HepG2 (cell line): ENCODE data around the gene CAPN9. TPM values are rescaled to one million over a fixed set of nuclear protein-coding genes. Genes with fewer than 3 reads are reported as not detected.

Source experiments
- AGO2 ChIP-seq: fragments of 200-400 bp; formaldehyde crosslinking; optimal IDR thresholded peaks from 2 replicates; pipeline ENCODE3; 2017; ENCODE audit warnings: mild to moderate bottlenecking, low read depth, low read length, moderate library complexity
- BATF2 ChIP-seq: sonication (generic); formaldehyde crosslinking; IDR thresholded peaks from 2 replicates; pipeline ENCODE4 v1.8.0; 2022; ENCODE audit warnings: mild to moderate bottlenecking, missing genetic modification reagents, moderate library complexity
- CEBPG ChIP-seq: IDR thresholded peaks from 2 replicates; pipeline ENCODE4 v1.6.1; 2016
- CSRNP1 ChIP-seq: sonication (generic); formaldehyde crosslinking; IDR thresholded peaks from 2 replicates; pipeline ENCODE4 v1.8.1; 2023; ENCODE audit warnings: mild to moderate bottlenecking, missing genetic modification reagents
- DZIP1 ChIP-seq: sonication (generic); formaldehyde crosslinking; IDR thresholded peaks from 2 replicates; pipeline ENCODE4 v1.5.0; 2020; ENCODE audit warnings: mild to moderate bottlenecking, missing genetic modification reagents
- ERF ChIP-seq: IDR thresholded peaks from 2 replicates; pipeline ENCODE4 v1.6.1; 2018; ENCODE audit warnings: missing biosample characterization, missing genetic modification reagents
- GATAD2A ChIP-seq: IDR thresholded peaks from 2 replicates; pipeline ENCODE4 v1.6.1; 2016
- KLF13 ChIP-seq: sonication (generic); formaldehyde crosslinking; IDR thresholded peaks from 2 replicates; pipeline ENCODE4 v1.4.0; 2020; ENCODE audit warnings: mild to moderate bottlenecking, missing genetic modification reagents
- MBD4 ChIP-seq: IDR thresholded peaks from 2 replicates; pipeline ENCODE4 v1.6.1; 2012; ENCODE audit warnings: low read length, inconsistent platforms, borderline replicate concordance
- NFATC3 ChIP-seq: sonication (generic); formaldehyde crosslinking; IDR thresholded peaks from 2 replicates; pipeline ENCODE4 v1.5.1; 2020; ENCODE audit warnings: mild to moderate bottlenecking, missing genetic modification reagents
- NFE2L1 ChIP-seq: sonication (generic); formaldehyde crosslinking; IDR thresholded peaks from 2 replicates; pipeline ENCODE4 v1.4.0; 2020; ENCODE audit warnings: missing genetic modification reagents, mild to moderate bottlenecking, borderline replicate concordance
- NONO ChIP-seq, 2 experiments: fragments of 450-650 bp in 1 of 2; sonication (generic) in 1 of 2; formaldehyde crosslinking in 1 of 2; IDR thresholded peaks in 1 of 2; conservative IDR thresholded peaks in 1 of 2; 2 replicates each; pipeline versions ENCODE4 v1.6.1 to v1.8.0; 2017 to 2022; ENCODE audit warnings: mild to moderate bottlenecking in 1 of 2, missing genetic modification reagents in 1 of 2, moderate library complexity in 1 of 2
- RBFOX2 ChIP-seq: fragments of 200-400 bp; formaldehyde crosslinking; IDR thresholded peaks from 2 replicates; pipeline ENCODE4 v1.6.1; 2017; ENCODE audit warnings: low read depth, mild to moderate bottlenecking, low read length
- XBP1 ChIP-seq: sonication (generic); formaldehyde crosslinking; IDR thresholded peaks from 2 replicates; pipeline ENCODE4 v1.5.0; 2020; ENCODE audit warnings: missing genetic modification reagents
- ZBTB7B ChIP-seq: sonication (generic); formaldehyde crosslinking; IDR thresholded peaks from 2 replicates; pipeline ENCODE4 v1.4.0; 2020; ENCODE audit warnings: missing genetic modification reagents
- ZNF274 ChIP-seq: sonication (generic); formaldehyde crosslinking; IDR thresholded peaks from 2 replicates; pipeline ENCODE4 v1.5.1; 2020; ENCODE audit warnings: mild to moderate bottlenecking, missing genetic modification reagents
- ZNF296 ChIP-seq: sonication (generic); formaldehyde crosslinking; conservative IDR thresholded peaks from 2 replicates; pipeline ENCODE4 v1.5.0; 2020; ENCODE audit warnings: mild to moderate bottlenecking, missing genetic modification reagents
- ZNF414 ChIP-seq: sonication (generic); formaldehyde crosslinking; IDR thresholded peaks from 2 replicates; pipeline ENCODE4 v1.5.0; 2020; ENCODE audit warnings: missing genetic modification reagents
- ZNF451 ChIP-seq: sonication (generic); formaldehyde crosslinking; IDR thresholded peaks from 2 replicates; pipeline ENCODE4 v1.5.0; 2020; ENCODE audit warnings: mild to moderate bottlenecking, missing genetic modification reagents
- ZNF510 ChIP-seq: sonication (generic); formaldehyde crosslinking; IDR thresholded peaks from 2 replicates; pipeline ENCODE4 v1.4.0; 2020; ENCODE audit warnings: low read depth, mild to moderate bottlenecking, missing genetic modification reagents
- ZNF530 ChIP-seq: sonication (generic); formaldehyde crosslinking; IDR thresholded peaks from 2 replicates; pipeline ENCODE4 v1.5.0; 2020; ENCODE audit warnings: low read depth, mild to moderate bottlenecking, missing genetic modification reagents
- ZNF652 ChIP-seq: IDR thresholded peaks from 2 replicates; pipeline ENCODE4 v1.6.1; 2016; ENCODE audit warnings: low read depth, borderline replicate concordance
- ZNF670 ChIP-seq: sonication (generic); formaldehyde crosslinking; IDR thresholded peaks from 2 replicates; pipeline ENCODE4 v1.8.0; 2022; ENCODE audit warnings: mild to moderate bottlenecking, missing genetic modification reagents, borderline replicate concordance
- ZNF7 ChIP-seq: IDR thresholded peaks from 2 replicates; pipeline ENCODE4 v1.6.1; 2016; ENCODE audit warnings: missing biosample characterization, missing genetic modification reagents
- ZNF720 ChIP-seq: sonication (generic); formaldehyde crosslinking; IDR thresholded peaks from 2 replicates; pipeline ENCODE4 v1.4.0; 2020; ENCODE audit warnings: missing genetic modification reagents
- polyA plus RNA-seq, 8 experiments: library from polyadenylated mRNA; depleted of rRNA in 3 of 8; stranded (reverse) in 7 of 8; unstranded in 1 of 8; fragments of >200 nt; fragmentation: Illumina TruSeq in 4 of 8; extraction: Trizol in 4 of 8; gene quantifications; 2 replicates each; pipeline versions ENCODE4 v1.2.1 to v1.2.3, GENCODE V29; 2011 to 2016; ENCODE audit warnings: low read depth in 4 of 8, missing spikeins in 1 of 8, mixed read lengths in 1 of 8; ENCODE audit not compliant: insufficient read depth in 1 of 8
- total RNA-seq, 5 experiments: library from RNA; depleted of rRNA; stranded (reverse); fragments of >200 nt; fragmentation: Illumina TruSeq; extraction: Trizol; gene quantifications; 2 replicates each; pipeline ENCODE4 v1.2.3, GENCODE V29; 2016; ENCODE audit warnings: low read depth in 1 of 5

The CAPN9 gene
- total and polyA plus RNA-seq, 2 of the 13 experiments (the other 11 are each of a cell fraction or from before 2014, with no cell fraction given): 0.04 to 0.31 TPM

GRCh38 chr1:230708631-230709580, 38.3 kb upstream of the CAPN9 start (continued):
- TF ChIP-seq ZNF670 (CRISPR knock-in tag) (peak; percentile 89), AGO2 (peak; percentile 87), ZNF7 (CRISPR knock-in tag) (no peak), XBP1 (CRISPR knock-in tag) (no peak), KLF13 (CRISPR knock-in tag) (no peak), ZNF451 (peak; percentile 57; the same call in 1 of the 2 replicates), ZBTB7B (CRISPR knock-in tag) (peak; percentile 25), GATAD2A (peak; percentile 87), NFATC3 (no peak), NONO (IDR thresholded peaks at IDR 0.05) (no peak), NONO (CRISPR knock-in tag; conservative IDR thresholded peaks at IDR 0.05) (peak; percentile 96), ZNF530 (CRISPR knock-in tag) (peak; percentile 55; the same call in 1 of the 2 replicates), DZIP1 (CRISPR knock-in tag) (no peak), ZNF510 (no peak), ERF (CRISPR knock-in tag) (peak; percentile 84), RBFOX2 (peak; percentile 9; the same call in 1 of the 2 replicates), BATF2 (CRISPR knock-in tag) (0 out of 2 replicates have a peak, but pooled peaks have one; percentile 60), ZNF652 (CRISPR knock-in tag) (peak; percentile 72), MBD4 (no peak), NFE2L1 (CRISPR knock-in tag) (no peak), ZNF274 (CRISPR knock-in tag) (peak; percentile 62; the same call in 1 of the 2 replicates), ZNF296 (CRISPR knock-in tag) (peak; percentile 87; the same call in 1 of the 2 replicates), CSRNP1 (CRISPR knock-in tag) (peak; percentile 74), CEBPG (CRISPR knock-in tag) (peak; percentile 99), ZNF720 (CRISPR knock-in tag) (no peak), ZNF414 (CRISPR knock-in tag) (peak; percentile 84; the same call in 1 of the 2 replicates)
